Common myeloid progenitor, CD34-positive (primary cell): ENCODE measurements around the gene LBR.

Experiments
- CTCF ChIA-PET: fragments of 350-600 bp; sonication (Branson Sonifier 250); formaldehyde crosslinking; loops from one replicate; lab custom pipeline; 2021; ENCODE audit warnings: antibody characterized with exemption; lab: Charles Lee
- POLR2A ChIA-PET: fragments of 350-600 bp; sonication (Branson Sonifier 250); formaldehyde crosslinking; loops from one replicate; lab custom pipeline; 2021; ENCODE audit warnings: antibody characterized with exemption; lab: Charles Lee
- DNase-seq, 3 donors: peaks; one replicate each; pipeline versions ENCODE4 v3.0.0 to v3.0.0-alpha.2; 2013
- H3K27ac ChIP-seq, 2 experiments: 1 replicate in 1 of 2; 2 replicates in 1 of 2; pipeline ENCODE4 v1.7.0; 2013; ENCODE audit warnings: inconsistent platforms in 2 of 2, low read length in 2 of 2, mild to moderate bottlenecking in 2 of 2, low read depth in 1 of 2, moderate library complexity in 1 of 2; ENCODE audit not compliant: severe bottlenecking in 2 of 2, insufficient read depth in 1 of 2, poor library complexity in 1 of 2
- H3K27me3 ChIP-seq, 5 experiments: replicated peaks in 2 of 5; 1 replicate in 3 of 5; 2 replicates in 2 of 5; pipeline versions ENCODE4 v1.6.1 to v1.7.0; 2013; ENCODE audit warnings: low read length in 4 of 5, mild to moderate bottlenecking in 2 of 5, moderate library complexity in 2 of 5, inconsistent platforms in 1 of 5; ENCODE audit not compliant: insufficient read depth in 5 of 5, control insufficient read depth in 4 of 5
- H3K36me3 ChIP-seq, 4 experiments: 1 replicate in 2 of 4; 2 replicates in 2 of 4; pipeline versions ENCODE4 v1.6.1 to v1.7.0; 2013; ENCODE audit warnings: low read length in 3 of 4, control low read depth in 1 of 4, mild to moderate bottlenecking in 1 of 4; ENCODE audit not compliant: control insufficient read depth in 4 of 4, insufficient read depth in 4 of 4
- H3K4me1 ChIP-seq, 4 experiments: 1 replicate in 3 of 4; 2 replicates in 1 of 4; pipeline versions ENCODE4 v1.6.1 to v1.7.1; 2013; ENCODE audit warnings: low read length in 3 of 4, mild to moderate bottlenecking in 3 of 4, control low read depth in 1 of 4, inconsistent platforms in 1 of 4, moderate library complexity in 1 of 4; ENCODE audit not compliant: control insufficient read depth in 4 of 4, insufficient read depth in 4 of 4; ENCODE audit errors: control extremely low read depth in 1 of 4
- H3K4me3 ChIP-seq, 7 experiments: 1 replicate in 4 of 7; 2 replicates in 3 of 7; pipeline versions ENCODE4 v1.5.1 to v1.7.0; 2013; ENCODE audit warnings: mild to moderate bottlenecking in 7 of 7, low read length in 6 of 7, moderate library complexity in 6 of 7, inconsistent platforms in 2 of 7, low read depth in 2 of 7, control low read depth in 1 of 7; ENCODE audit not compliant: insufficient read depth in 4 of 7, control insufficient read depth in 1 of 7; ENCODE audit errors: extremely low read depth in 1 of 7
- H3K9me3 ChIP-seq, 5 experiments: 1 replicate in 4 of 5; 2 replicates in 1 of 5; pipeline versions ENCODE4 v1.6.1 to v1.7.1; 2013; ENCODE audit warnings: low read length in 4 of 5, mild to moderate bottlenecking in 2 of 5, inconsistent platforms in 1 of 5, low read depth in 1 of 5, moderate library complexity in 1 of 5; ENCODE audit not compliant: control insufficient read depth in 4 of 5, insufficient read depth in 2 of 5; ENCODE audit errors: control extremely low read depth in 1 of 5
- WGBS: methylation state at CpG from one replicate; pipeline ENCODE4 v1.1.5; 2013; ENCODE audit not compliant: insufficient coverage; 5-methylcytosine and 5-hydroxymethylcytosine counted together

The LBR gene

GRCh38 chr1:225373155-225373554 is 54.7 kb downstream of the LBR start:
- 100% methylated on average over 9 of the region's 21 CpGs for WGBS
- no peak for DNase-seq
- Histone ChIP-seq H3K9me3 (no peaks in the 10 kb centered on the region), H3K36me3 (no peaks in the 10 kb centered on the region), H3K4me1 (no peaks in the 10 kb centered on the region), H3K27ac (no peak overlapping the region), H3K4me3 (no peak overlapping the region), H3K27me3 (no peaks in the 10 kb centered on the region)
- CTCF ChIA-PET = no interaction called here
- POLR2A ChIA-PET = no interaction called here

DNA sequence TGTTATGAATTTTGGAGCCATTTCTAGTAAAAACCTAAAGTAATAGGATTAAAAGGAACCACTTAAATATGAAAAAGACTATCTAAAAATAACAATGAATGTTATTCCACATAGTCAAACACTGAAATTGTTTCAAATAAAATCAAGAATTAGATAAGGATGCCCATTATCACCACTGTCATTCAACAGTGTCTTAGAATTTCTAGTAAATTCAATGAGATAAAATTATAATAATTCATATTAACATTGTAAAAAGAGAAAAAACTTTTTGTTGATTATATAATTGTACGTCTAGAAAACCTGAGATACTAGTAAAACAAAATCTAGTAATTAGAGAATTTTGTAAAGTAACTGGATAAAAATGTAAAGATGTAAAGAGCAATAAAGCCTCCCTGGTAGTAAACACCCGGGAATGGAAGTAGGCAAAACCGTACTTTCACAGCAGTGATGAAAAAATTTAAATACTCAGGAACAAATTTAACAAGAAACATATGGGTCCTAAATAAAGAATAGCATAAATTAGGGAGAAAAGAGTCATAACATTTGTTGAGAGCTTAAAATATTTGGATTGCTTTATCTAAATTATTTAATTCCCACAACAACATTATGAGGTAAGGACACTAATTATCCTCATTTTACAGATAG is 56.4 kb downstream of the LBR start:
- WGBS = no CpG with 5 or more reads among the region's 3 CpGs
- Histone ChIP-seq H3K27me3 (no peaks in the 10 kb centered on the region), H3K36me3 (no peaks in the 10 kb centered on the region), H3K4me3 (no peak overlapping the region), H3K27ac (no peak overlapping the region), H3K9me3 (no peaks in the 10 kb centered on the region), H3K4me1 (no peaks in the 10 kb centered on the region)
- CTCF ChIA-PET = no interaction called here
- POLR2A ChIA-PET = no interaction called here
- DNase-seq = no peak

- DNase-seq = no peak
- Histone ChIP-seq H3K27ac (no peak overlapping the region), H3K27me3 (no peaks in the 10 kb centered on the region), H3K36me3 (no peaks in the 10 kb centered on the region), H3K4me1 (no peaks in the 10 kb centered on the region), H3K4me3 (no peak overlapping the region), H3K9me3 (no peaks in the 10 kb centered on the region)
- POLR2A ChIA-PET = no interaction called here
- CTCF ChIA-PET = interaction anchor here (0.7 kb wide), 1 partner anchor 65 kb away, joined by 3 read pairs; no protein-coding TSS in a partner anchor
- WGBS = 88% methylated on average over 2 of the region's 3 CpGs
Measured at GRCh38 chr1:225368036-225368552, 59.7 kb downstream of the LBR start.

DNA sequence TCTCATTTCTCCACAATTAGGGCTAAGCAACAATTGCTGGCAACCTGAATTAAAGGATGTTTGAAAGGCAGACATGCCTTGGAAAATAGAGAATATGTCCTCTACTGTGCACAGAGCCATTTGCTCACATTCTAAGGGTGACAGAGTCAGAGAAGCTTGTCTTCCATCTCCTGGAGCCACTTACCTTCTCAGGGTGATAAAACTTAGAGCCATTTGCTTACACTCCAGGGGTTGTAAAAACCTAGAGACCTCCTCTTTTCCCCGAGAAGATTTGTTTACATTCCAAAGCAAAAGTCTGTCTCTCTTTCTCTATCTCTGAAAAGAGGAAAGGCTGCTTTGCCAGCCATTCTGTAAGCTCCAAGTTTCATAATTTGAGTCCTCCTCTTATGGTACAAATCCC is 61.3 kb downstream of the LBR start:
- WGBS = 100% methylated on average over 1 of the region's 1 CpG
- Histone ChIP-seq H3K9me3 (no peaks in the 10 kb centered on the region), H3K27me3 (no peaks in the 10 kb centered on the region), H3K27ac (no peak overlapping the region), H3K36me3 (no peaks in the 10 kb centered on the region), H3K4me1 (peaks cover 0 to 2% (median 0%) of the 10 kb centered on the region in 4 experiments), H3K4me3 (no peak overlapping the region)
- DNase-seq = no peak
- ChIA-PET POLR2A (no interaction called here), CTCF (no interaction called here)

- H3K27me3 ChIP-seq = no peaks in the 10 kb centered on the region
- no peak overlapping the region for H3K4me3 ChIP-seq
- no peaks in the 10 kb centered on the region for H3K9me3 ChIP-seq
- no peak overlapping the region for H3K27ac ChIP-seq
- no peaks in the 10 kb centered on the region for H3K36me3 ChIP-seq
- peaks cover 0 to 2% (median 0%) of the 10 kb centered on the region in 4 experiments for H3K4me1 ChIP-seq
- ChIA-PET POLR2A (no interaction called here), CTCF (no interaction called here)
- no peak for DNase-seq
Measured at GRCh38 chr1:225366018-225366417, 61.8 kb downstream of the LBR start.

GRCh38 chr1:225364439-225364838 is 63.4 kb downstream of the LBR start:
- H3K4me3 ChIP-seq = no peak overlapping the region
- H3K9me3 ChIP-seq = no peaks in the 10 kb centered on the region
- H3K27me3 ChIP-seq = no peaks in the 10 kb centered on the region
- ChIA-PET POLR2A (no interaction called here), CTCF (interaction anchor here (0.9 kb wide), 1 partner anchor 15 kb away, joined by 3 read pairs; no protein-coding TSS in a partner anchor)
- no peaks in the 10 kb centered on the region for H3K36me3 ChIP-seq
- no peak for DNase-seq
- WGBS = no CpG with 5 or more reads among the region's 6 CpGs
- peaks cover 0 to 2% (median 0%) of the 10 kb centered on the region in 4 experiments for H3K4me1 ChIP-seq
- no peak overlapping the region for H3K27ac ChIP-seq

- ChIA-PET CTCF (no interaction called here), POLR2A (no interaction called here)
- Histone ChIP-seq H3K4me3 (no peak overlapping the region), H3K27ac (no peak overlapping the region), H3K36me3 (no peaks in the 10 kb centered on the region), H3K27me3 (no peaks in the 10 kb centered on the region), H3K4me1 (peaks cover 0 to 2% (median 0%) of the 10 kb centered on the region in 4 experiments), H3K9me3 (no peaks in the 10 kb centered on the region)
- DNase-seq = peak in 1 of 3 donors; percentile 7
Measured at GRCh38 chr1:225362805-225363204, 65.0 kb downstream of the LBR start.
